Measurements from ENCODE around the gene CLDN2.
"Not testable (repeated sequence)": the region's sequence is repeated elsewhere in the genome, so short reads cannot be mapped to it uniquely, and the experiment has no call there.

CLDN2 gene

GRCh38 chrX:106964290-106964689 lies 44.1 kb downstream of the CLDN2 start:
- DNase-seq: no peak

DNA sequence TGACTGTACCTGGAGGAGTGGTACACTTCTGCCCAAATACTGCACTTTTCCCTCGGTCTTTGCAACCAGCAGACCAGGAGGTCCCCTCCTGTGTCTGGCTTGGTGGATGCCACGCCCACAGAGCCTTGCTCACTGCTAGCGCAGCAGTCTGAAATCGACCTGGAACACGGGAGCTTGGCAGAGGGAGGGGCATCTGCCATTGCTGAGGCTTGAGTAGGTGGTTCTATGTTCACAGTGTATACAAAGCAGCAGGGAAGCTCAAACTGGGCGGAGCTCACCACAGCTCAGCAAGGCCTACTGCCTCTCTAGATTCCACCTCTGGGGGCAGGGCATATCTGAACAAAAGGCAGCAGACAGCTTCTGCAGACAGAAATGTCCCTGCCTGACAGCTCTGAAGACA lies 46.3 kb downstream of the CLDN2 start:
- DNase-seq: not testable (repeated sequence)

GRCh38 chrX:106972896-106973295 lies 52.7 kb downstream of the CLDN2 start:
- no peak for DNase-seq

DNA sequence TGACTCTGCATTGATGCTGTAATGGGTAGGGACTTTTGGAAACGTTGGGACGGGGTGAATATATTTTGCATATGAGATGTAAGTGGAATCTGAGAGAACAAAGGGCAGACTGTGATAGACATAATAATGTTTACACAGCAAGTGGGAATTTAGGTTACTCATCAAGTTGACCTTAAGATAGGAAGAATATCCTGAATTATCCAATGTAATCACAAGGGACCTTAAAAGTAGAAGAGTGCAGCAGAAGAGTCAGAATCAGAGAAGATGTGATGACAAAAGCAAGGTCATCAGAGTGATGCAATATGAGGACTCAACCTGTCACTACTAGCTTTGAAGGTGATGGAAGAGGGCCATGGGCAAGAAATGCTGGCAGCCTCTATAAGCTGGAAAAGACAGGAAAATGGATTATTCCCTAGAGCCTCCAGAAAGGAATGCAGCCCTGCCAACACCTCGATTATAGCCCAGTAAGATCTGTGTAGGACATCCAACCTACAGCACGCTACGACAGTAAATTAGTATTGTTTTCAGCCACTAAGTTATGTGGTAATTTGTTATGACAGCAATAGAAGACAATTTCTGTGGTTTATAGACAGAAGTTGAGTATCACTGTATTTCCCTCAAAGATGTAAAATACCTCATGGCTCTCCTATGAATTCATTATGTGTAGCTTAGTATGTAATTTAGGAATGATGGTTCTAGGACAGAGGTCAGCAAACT lies 53.4 kb downstream of the CLDN2 start:
- DNase-seq: no peak

GRCh38 chrX:106976416-106976815 lies 56.2 kb downstream of the CLDN2 start:
- DNase-seq: no peak

All from amniotic stem cell (primary cell).